Activated T-helper 17 cell treated with anti-CD3 and anti-CD28 coated beads, Interleukin-2, amount 50 U/mL, for 72 hours (primary cell): ENCODE measurements around the gene FETUB. TPM values are rescaled to one million over a fixed set of nuclear protein-coding genes. Genes with fewer than 3 reads are reported as not detected.
A peak's percentile ranks its signal among the peaks of the same experiment; 100 is the strongest.

Experiments
- ATAC-seq: fragments of 150-1000 bp; cut with Tn5 transposase; replicated peaks from 2 replicates; pipeline ENCODE4 v1.10.0; 2021; ENCODE audit warnings: mild to moderate bottlenecking, moderate library complexity
- H3K27ac Mint-ChIP-seq: one replicate; pipeline ENCODE4 v1.8.0; 2022; ENCODE audit warnings: mixed read lengths
- H3K27me3 Mint-ChIP-seq: one replicate; pipeline ENCODE4 v1.8.0; 2022; ENCODE audit warnings: mixed read lengths
- H3K36me3 Mint-ChIP-seq: one replicate; pipeline ENCODE4 v1.8.0; 2022; ENCODE audit warnings: low read depth, mild to moderate bottlenecking, mixed read lengths
- H3K4me1 Mint-ChIP-seq: one replicate; pipeline ENCODE4 v1.8.0; 2022; ENCODE audit warnings: mixed read lengths
- H3K4me3 Mint-ChIP-seq: one replicate; pipeline ENCODE4 v1.8.0; 2022; ENCODE audit warnings: mild to moderate bottlenecking, mixed read lengths
- H3K9me3 Mint-ChIP-seq: one replicate; pipeline ENCODE4 v1.8.0; 2022; ENCODE audit warnings: mixed read lengths
- total RNA-seq, 2 donors: library from RNA; stranded (reverse); gene quantifications; one replicate each; pipeline ENCODE4 v1.2.3, GENCODE V29; 2022

FETUB gene
- total RNA-seq, 2 donors from 2014 or later: not detected

DNA sequence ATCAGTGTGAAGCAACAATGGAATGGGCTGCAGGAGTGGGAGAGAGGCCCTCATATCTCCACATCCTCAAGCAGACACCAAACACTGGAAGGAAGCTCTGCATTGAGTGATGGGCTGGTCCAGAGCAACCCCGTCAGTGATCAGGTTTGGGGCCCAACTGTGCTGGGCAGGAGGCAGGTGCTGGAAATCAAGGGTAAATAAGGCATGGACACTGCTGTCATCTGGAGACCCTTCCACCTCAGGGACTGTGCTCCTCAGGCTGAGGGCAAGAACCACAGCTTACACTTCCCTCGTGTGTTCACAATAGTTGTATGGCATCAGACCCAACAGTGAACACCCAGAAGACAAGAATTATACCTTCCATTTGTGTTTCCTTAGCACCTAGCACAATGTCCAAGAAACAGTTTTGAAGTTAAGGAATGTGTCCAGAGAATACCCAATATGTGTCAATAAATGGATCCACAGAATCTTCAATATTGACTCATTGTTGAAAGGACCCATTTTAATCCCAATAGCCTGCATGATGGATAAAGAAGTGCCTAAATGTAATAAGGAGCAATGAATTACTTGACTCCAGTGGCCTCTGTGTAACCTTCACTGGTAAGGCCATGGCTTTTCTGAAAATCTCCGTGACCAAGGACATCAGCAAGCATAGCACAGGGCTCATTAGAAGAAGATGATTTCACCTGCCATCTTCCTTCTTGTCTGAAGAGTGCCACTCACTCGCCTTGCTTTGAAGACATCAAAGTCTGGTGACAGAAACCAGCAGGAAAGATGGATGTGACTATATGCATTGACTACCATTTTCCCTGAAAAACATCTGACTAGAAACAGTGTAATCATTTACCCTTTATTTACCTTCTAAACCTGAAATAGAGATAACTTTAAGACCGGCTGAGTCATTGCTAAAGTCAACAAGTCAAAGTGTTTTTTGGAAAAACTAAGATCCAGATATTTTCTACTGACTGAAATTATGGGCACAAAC, 34.3 kb upstream of the FETUB start:
- no peak overlapping the region for H3K27ac Mint-ChIP-seq
- H3K4me3 Mint-ChIP-seq: no peak overlapping the region
- ATAC-seq: no peak
- H3K4me1 Mint-ChIP-seq: no peaks in the 10 kb centered on the region
- H3K9me3 Mint-ChIP-seq: no peaks in the 10 kb centered on the region
- no peaks in the 10 kb centered on the region for H3K27me3 Mint-ChIP-seq
- no peaks in the 10 kb centered on the region for H3K36me3 Mint-ChIP-seq

DNA sequence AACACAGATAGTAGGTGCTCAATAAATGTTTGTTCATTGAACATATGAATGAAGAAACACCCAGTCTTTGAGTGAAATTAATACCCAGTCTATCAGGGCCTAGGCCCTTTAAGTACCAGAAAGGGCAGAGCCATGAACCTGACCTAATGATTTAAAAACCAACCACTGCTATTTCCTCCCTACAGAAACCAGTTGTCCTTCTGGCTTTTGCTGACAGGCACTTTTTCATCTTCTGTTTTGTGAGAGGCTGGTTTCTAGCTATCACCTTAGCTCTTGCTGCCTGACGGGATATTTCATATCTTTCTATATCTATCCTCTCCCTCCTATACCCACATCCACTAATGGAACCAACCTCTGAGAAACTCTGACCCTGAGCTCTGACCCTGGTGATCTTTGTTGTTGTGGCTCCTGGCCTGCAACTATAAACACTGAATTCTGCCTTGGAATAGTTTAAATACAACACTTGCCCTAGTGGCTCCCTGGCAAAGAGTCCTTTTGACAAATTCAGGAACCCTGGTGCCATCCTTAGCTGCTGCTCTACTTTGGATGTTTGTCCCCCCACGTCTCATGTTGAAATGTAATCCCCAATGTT, 31.5 kb upstream of the FETUB start:
- H3K36me3 Mint-ChIP-seq: no peaks in the 10 kb centered on the region
- no peaks in the 10 kb centered on the region for H3K4me1 Mint-ChIP-seq
- no peak overlapping the region for H3K4me3 Mint-ChIP-seq
- peaks cover 3% of the 10 kb centered on the region for H3K27me3 Mint-ChIP-seq
- no peak overlapping the region for H3K27ac Mint-ChIP-seq
- H3K9me3 Mint-ChIP-seq: no peaks in the 10 kb centered on the region
- no peak for ATAC-seq

DNA sequence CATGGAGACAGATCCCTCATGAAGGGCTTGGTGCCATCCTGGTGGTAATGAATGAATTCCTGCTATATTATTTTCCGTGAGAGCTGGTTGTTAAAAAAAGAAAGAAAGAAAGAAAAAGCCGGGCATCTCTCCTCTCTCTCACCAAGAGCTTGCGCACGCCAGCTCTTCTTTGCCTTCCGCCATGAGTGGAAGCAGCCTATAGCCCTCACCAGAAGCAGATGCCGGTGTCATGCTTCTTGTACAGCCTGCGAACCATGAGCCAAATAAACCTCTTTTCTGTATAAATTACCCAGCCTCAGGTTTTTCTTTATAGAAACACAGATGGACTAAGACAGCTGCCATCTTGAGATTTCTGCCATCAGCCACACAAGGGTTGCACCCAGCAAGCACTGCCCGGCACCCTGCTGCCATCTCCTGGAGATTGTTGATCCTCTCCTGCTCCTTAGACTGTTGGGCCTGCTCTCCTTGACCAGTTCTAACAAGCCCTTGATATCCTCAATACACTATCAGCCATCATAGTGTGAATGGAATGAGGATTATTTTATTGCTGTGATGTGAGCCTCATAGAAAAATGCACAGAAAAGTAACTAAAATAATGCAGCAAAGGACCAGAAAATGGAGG, 30.8 kb upstream of the FETUB start:
- Mint-ChIP-seq H3K4me1 (peaks cover 3% of the 10 kb centered on the region), H3K9me3 (no peaks in the 10 kb centered on the region), H3K27me3 (peaks cover 3% of the 10 kb centered on the region), H3K36me3 (no peaks in the 10 kb centered on the region), H3K4me3 (no peak overlapping the region), H3K27ac (no peak overlapping the region)
- peak; percentile 37 for ATAC-seq

DNA sequence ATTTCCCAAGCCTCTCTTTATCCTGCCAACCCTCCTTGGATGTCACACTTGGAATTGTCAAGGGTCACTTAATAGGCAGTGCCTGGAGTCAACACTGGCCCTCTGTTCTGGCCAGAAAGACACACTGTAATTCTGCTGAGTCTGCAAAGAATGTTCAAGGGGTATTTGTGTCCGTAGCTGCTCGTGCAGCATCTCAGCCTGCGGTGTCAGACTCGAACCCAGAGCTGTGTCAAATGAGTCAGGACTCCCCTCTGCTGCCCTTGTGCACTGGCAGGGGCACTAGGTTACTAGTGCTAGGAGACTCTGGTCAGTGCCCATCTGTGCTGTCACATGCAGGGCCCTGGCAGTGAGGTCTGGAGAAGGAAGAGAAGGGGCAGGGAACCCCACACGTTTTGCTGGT, 28.1 kb upstream of the FETUB start:
- Mint-ChIP-seq H3K9me3 (no peaks in the 10 kb centered on the region), H3K27me3 (peaks cover 7% of the 10 kb centered on the region), H3K27ac (no peak overlapping the region), H3K4me1 (peaks cover 12% of the 10 kb centered on the region), H3K4me3 (no peak overlapping the region), H3K36me3 (no peaks in the 10 kb centered on the region)
- ATAC-seq: no peak

GRCh38 chr3:186612721-186613636, 27.2 kb upstream of the FETUB start, which contains the start of gene AHSG:
TSS of gene AHSG (plus strand) at chr3:186613060. CDS start at chr3:186613142, 82 bp downstream.
- H3K27ac Mint-ChIP-seq: peak within 1 kb of the TSS; percentile 31
- H3K9me3 Mint-ChIP-seq: no peaks in the 10 kb centered on the region
- no peaks in the 10 kb centered on the region for H3K36me3 Mint-ChIP-seq
- H3K27me3 Mint-ChIP-seq: peaks cover 15% of the 10 kb centered on the region
- peaks cover 15% of the 10 kb centered on the region for H3K4me1 Mint-ChIP-seq
- no peak for ATAC-seq
- H3K4me3 Mint-ChIP-seq: no peak within 1 kb of the TSS

DNA sequence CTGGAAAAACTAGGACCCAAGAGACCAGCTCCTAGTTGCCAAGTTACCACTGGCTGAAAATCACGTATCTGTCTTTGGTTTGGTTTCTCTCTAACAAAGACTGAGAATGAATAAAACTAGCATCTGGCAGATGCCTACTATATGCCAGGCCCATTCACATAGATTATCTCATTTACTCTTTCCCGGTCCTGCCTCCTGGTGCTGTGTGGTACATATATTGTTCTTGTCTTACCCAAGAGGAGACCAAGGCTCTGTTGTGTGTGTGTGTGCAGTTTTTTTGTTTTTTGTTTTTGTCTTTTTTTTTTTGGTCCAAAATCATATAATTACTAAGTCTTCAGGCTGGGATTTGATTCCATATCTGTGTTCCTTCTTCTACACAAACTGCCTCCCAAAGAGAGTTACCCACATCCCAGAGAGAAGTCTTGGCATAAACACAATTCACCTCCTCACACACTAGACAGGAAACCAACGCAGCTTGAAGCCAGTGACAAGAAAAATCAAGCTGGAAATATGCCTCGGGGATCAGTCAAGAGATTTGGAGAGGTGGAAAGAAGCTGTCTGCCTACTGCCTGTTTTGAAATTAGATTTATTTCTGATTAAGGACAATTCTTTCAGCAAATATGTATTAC, 26.4 kb upstream of the FETUB start:
- ATAC-seq: no peak
- H3K9me3 Mint-ChIP-seq: no peaks in the 10 kb centered on the region
- H3K36me3 Mint-ChIP-seq: no peaks in the 10 kb centered on the region
- H3K27ac Mint-ChIP-seq: peak overlapping the region; percentile 1
- peak overlapping the region; percentile 63 for H3K4me3 Mint-ChIP-seq
- H3K27me3 Mint-ChIP-seq: peaks cover 22% of the 10 kb centered on the region
- H3K4me1 Mint-ChIP-seq: peaks cover 15% of the 10 kb centered on the region

DNA sequence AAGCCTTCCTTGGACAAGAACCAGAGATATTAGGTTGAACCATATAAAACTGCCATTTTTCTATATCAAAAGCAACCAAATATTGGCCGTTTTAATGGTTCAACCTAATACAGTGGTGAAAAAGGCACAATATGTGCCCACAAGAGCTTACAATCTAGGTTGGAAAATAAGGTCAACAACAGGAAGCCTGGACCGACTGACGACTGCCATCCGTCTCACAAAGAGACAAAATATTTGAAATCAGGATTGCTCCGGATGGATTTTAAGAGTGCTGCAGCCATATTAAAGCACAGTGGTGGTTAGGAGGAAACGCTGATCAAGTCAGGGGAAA, 26.0 kb upstream of the FETUB start:
- no peak for ATAC-seq
- H3K4me3 Mint-ChIP-seq: peak overlapping the region; percentile 63
- H3K36me3 Mint-ChIP-seq: no peaks in the 10 kb centered on the region
- peaks cover 15% of the 10 kb centered on the region for H3K4me1 Mint-ChIP-seq
- peak overlapping the region; percentile 1 for H3K27ac Mint-ChIP-seq
- no peaks in the 10 kb centered on the region for H3K9me3 Mint-ChIP-seq
- peaks cover 22% of the 10 kb centered on the region for H3K27me3 Mint-ChIP-seq

DNA sequence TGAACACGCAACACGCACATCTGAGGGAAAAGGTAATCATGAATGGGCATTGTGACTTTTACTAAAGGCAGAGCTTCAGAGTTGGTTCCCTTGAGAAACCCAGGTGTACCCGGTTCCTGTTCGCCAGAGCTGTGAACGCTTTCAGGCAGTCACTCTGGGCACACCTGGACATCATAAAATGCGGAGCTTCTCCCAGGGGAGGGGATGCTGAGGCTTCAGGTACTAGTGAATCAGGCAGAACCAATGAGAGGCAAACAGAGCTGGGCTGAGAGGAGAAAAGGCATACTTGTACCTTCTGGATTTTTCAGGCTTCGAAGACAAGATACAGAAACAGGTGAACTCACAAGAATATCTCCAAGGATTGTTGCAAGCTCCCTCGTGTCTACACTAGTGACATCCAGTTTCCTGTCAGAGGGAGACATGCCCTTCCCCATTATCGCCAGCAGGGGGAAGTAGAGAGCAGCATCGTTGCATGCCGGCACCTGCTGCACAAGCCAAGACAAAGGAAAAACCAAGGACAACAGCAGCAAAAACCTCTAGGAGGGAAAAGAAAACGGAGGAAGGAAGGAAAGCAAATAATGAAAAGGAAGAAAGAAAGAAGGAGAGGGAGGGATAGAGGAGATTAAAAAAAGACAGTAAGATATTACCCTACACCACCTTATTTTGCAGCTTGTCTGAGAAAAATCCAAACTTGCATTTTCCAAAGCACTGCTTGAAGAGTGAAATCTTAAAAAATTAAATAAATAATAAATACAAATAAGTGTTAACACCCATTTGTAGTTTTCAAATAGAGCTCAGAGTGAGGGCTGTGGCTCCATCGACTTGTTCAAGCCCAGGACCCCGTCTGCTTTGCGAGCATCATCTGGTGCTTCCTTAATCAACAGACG, 25.4 kb upstream of the FETUB start:
- Mint-ChIP-seq H3K4me3 (peak overlapping the region; percentile 63), H3K27me3 (peaks cover 22% of the 10 kb centered on the region), H3K4me1 (peaks cover 15% of the 10 kb centered on the region), H3K9me3 (no peaks in the 10 kb centered on the region), H3K27ac (peak overlapping the region; percentile 1), H3K36me3 (no peaks in the 10 kb centered on the region)
- ATAC-seq: peak; percentile 41

- ATAC-seq: no peak
- Mint-ChIP-seq H3K27me3 (peaks cover 22% of the 10 kb centered on the region), H3K4me3 (peak overlapping the region; percentile 75), H3K9me3 (no peaks in the 10 kb centered on the region), H3K36me3 (no peaks in the 10 kb centered on the region), H3K4me1 (peaks cover 15% of the 10 kb centered on the region), H3K27ac (no peak overlapping the region)
Measured at GRCh38 chr3:186616299-186616617, 23.9 kb upstream of the FETUB start.

- peak overlapping the region; percentile 75 for H3K4me3 Mint-ChIP-seq
- peaks cover 27% of the 10 kb centered on the region for H3K27me3 Mint-ChIP-seq
- peak; percentile 99 for ATAC-seq
- peak overlapping the region; percentile 36 for H3K27ac Mint-ChIP-seq
- no peaks in the 10 kb centered on the region for H3K9me3 Mint-ChIP-seq
- H3K36me3 Mint-ChIP-seq: no peaks in the 10 kb centered on the region
- H3K4me1 Mint-ChIP-seq: peaks cover 15% of the 10 kb centered on the region
Measured at GRCh38 chr3:186617036-186617946, 22.9 kb upstream of the FETUB start.

GRCh38 chr3:186618318-186618938, 21.8 kb upstream of the FETUB start:
- Mint-ChIP-seq H3K27ac (no peak overlapping the region), H3K9me3 (no peaks in the 10 kb centered on the region), H3K4me3 (peak overlapping the region; percentile 75), H3K36me3 (no peaks in the 10 kb centered on the region), H3K27me3 (peaks cover 32% of the 10 kb centered on the region), H3K4me1 (peaks cover 15% of the 10 kb centered on the region)
- no peak for ATAC-seq

- H3K4me1 Mint-ChIP-seq: peaks cover 9% of the 10 kb centered on the region
- H3K9me3 Mint-ChIP-seq: no peaks in the 10 kb centered on the region
- ATAC-seq: no peak
- no peak overlapping the region for H3K4me3 Mint-ChIP-seq
- H3K27ac Mint-ChIP-seq: no peak overlapping the region
- H3K27me3 Mint-ChIP-seq: peaks cover 31% of the 10 kb centered on the region
- H3K36me3 Mint-ChIP-seq: no peaks in the 10 kb centered on the region
Measured at GRCh38 chr3:186619787-186620212, 20.4 kb upstream of the FETUB start.
